GM18498 (cell line): ENCODE data around the gene GRIA1.

ENCODE experiments used
- ATAC-seq: cut with Tn5 transposase; IDR thresholded peaks from one replicate; pipeline ENCODE4 v1.9.1; 2021; ENCODE audit warnings: mild to moderate bottlenecking, moderate library complexity; ENCODE audit not compliant: unreplicated experiment

Gene GRIA1

DNA sequence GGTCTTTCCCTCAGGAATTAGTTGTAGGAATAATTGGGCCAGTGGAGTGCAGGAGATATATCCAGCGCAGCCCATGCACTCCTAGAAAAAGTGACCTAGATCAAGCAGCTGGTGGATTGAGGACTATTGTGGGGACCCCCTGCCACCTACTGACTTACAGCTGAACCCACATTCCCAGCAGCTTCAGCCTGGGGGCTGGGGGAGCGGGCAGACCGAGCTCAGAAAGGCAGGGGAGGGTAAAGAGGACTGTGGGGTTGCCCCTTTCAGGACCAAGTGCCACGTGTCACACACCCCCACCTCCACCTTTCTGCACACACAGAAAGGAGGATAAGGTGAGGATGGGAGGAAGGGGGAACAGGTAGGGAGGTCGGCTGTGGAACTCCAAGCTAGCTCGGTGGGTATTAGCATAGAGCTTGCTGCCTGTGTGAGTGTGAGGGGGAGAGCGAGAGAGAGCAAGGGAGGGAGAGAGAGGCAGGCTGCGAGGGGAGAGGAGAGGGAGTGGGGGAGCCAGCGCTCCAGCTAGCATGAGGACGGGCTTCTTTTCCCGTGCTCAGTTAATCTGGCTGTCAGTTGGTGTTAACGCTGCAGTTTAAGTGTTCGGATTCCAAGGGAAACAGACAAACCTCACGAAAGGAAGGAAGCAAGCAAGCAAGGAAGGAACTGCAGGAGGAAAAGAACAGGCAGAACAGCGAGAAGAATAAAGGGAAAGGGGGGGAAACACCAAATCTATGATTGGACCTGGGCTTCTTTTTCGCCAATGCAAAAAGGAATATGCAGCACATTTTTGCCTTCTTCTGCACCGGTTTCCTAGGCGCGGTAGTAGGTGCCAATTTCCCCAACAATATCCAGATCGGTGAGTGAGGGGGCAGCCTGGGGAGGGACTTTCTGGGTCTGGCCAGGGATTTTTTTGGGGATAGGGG is at the start of gene GRIA1:
GRIA1 (plus strand) TSS at position 553 of the 920 bp plus-strand sequence.
- ATAC-seq, result no peak

DNA sequence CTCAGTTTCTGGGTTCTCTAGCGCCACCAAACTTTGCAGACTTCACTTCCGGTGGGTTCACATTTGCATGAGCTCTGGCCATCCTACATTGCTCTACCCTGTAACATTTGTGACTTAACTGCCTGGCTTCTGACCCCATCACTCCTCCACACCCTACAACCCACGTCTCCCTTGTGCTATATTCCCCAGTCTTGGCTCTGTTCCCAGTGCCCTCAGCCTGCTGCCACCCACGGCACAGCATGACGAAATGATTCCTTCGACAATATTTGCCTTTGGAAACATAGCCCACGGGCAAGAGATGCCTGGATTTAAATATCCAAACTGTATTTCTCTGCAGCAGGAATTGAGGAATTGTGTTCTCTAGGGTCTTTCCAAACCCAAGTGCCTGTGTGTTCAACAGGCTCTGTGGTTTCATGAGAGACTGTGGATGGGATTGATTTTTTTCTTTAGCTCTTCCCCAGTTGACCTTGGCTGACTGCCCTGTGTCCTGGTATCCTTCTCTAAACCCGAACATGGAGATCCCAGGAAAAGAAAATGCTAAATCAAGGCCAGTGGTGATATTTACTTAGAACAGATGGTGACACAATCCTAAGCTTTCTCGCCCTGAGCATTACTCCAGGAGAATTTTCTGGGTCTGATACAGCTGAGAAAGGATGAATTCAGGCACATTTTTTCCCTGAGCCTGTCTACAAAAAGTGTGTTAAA is 44.4 kb upstream of the GRIA1 start:
- ATAC-seq, result no peak

DNA sequence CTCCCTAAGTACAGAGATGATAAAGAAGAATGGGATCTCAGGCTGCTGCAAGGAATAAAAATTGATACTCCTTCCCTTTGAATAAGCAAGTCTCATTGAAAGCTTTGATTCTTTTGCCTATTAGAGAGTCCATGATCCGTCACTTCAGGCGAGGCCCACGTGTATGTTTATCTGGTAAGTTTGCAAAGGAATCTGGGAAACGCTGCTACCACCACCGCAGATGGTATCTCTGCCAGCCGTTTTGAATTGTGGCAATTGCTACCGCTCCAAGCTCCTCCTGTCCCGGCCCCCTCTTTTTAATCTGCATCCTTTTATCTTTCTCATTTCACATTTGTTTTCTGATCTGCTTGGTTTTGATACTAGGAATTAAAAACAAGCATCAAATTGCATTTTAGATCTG is 42.9 kb upstream of the GRIA1 start:
- no peak for ATAC-seq

DNA sequence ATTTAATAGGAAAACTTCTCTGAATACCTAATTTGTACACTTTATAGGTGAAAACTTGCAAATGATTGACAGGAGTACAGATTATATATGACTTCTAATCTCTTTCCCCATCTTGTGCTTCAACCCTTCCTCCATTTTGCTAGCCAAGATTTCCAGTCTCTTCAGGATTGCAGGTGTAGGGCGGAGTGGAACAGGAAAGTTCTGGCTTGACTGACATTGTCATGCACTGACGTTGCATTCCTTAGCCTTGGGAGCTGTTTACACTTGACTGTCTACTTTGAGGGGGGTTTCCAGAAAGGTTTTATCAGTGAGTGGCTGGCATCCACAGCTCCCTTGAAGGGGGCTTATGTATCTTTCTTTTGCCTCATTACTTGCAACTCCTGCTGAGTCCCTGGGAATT is 34.1 kb upstream of the GRIA1 start:
- no peak for ATAC-seq

GRCh38 chr5:153456993-153457392 is 33.5 kb upstream of the GRIA1 start:
- no peak for ATAC-seq

DNA sequence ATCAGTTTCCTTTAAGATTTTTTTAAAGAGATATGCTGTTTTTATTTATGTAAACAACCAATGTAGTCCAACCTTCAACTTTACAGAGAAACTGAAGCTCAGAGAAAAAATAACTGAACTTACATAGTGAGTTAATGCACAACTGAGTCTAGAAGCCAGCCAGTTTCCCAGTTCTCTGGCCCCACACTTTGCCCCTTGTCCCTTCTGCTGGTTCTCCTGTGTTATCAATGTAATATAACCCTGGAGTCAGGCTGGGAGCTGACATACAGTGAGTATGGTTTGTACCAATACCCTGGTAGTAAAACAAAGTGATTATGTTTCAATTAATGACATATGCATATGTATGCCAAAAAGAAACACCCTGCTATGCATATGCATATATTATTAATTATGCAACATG is 32.2 kb upstream of the GRIA1 start:
- no peak for ATAC-seq

DNA sequence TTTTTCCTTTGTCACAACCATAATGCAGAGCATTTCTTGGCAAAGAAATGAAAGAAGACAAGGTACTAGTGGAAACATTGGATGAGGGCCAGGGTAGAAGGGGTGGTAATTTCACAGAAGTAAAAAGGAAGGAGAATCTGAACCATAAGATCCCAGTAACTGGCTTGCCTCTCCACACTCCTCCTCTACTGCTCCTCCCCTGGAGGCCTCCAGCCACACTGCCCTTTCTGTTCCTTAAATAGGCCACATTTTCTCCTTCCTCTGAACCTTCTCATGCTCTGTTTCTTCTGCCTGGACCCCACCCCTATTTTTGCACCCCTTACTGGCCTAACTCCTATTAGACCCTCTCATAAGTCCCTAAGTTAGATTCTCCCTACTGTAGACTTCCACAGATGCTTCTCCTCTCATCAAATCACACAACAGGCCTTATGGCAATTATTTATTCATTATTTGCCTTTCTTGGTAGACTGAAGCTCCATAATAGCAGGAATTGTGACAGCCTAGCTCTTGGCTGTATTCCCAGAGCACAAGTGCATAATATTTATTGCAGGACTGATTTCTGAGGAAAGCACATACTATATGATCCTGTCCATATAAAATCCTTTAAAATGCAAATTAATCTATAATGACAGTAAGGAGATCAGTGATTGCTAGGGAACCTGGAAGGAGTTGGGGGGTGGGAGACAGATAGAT is 31.3 kb upstream of the GRIA1 start:
- no peak for ATAC-seq

- no peak for ATAC-seq
Measured at GRCh38 chr5:153460421-153460820, 30.0 kb upstream of the GRIA1 start.

GRCh38 chr5:153461341-153461740 is 29.1 kb upstream of the GRIA1 start:
- ATAC-seq, result no peak

DNA sequence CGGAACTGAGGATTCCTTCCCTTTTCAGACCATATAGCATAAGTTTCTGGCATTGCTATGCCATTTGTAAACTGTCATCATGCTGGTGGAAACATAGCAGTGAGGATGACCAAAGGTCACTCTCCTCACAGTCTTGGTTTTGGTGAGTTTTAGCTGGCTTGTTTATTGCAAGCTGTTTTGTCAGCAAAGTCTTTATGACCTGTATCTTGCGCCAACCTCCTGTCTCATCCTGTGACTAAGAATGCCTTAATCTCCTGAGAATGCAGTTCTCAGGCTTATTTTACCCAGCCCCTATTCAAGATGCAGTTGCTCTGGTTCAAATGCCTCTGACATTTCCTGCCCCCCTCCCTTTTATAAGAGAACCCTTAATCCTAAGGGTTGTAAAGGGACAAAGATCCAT is 26.7 kb upstream of the GRIA1 start:
- no peak for ATAC-seq

DNA sequence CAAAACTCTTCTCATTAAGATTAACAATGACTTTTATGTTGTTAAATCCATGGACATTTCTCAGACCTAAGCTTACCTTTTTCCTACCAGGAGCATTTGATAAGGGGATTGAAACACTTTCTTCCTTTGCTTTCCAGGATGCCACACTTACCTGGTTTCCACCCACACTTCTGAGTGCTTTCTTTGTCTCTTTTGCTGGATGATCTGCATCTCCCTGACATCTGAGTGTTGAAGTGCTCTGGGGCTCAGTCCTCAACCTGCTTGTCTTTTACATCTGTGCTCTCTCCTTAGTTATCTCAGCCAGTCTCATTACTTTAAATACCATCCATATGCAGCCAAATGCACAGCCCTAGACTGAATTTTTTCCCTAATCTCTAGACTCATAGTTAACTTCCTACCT is 22.9 kb upstream of the GRIA1 start:
- no peak for ATAC-seq

DNA sequence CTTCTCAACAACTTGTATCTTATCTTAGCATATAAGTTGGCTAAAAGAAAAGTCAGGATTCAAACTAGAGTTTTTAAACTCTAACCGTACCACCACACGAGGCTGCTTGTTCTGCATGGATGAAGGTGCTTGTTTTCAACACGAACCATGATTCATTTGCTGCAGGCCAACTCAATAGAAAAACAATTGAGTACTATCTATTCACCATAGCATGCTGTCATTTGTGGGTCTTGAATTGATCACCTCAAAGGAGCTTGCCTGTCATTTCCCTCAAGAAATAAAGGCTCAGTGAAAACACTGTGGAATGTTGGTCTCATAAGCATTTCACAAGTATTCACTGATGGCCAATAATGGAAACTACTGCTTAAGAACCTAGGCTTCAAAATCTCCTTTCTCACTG is 21.0 kb upstream of the GRIA1 start:
- no peak for ATAC-seq

- no peak for ATAC-seq
Measured at GRCh38 chr5:153470736-153471135, 19.7 kb upstream of the GRIA1 start.

DNA sequence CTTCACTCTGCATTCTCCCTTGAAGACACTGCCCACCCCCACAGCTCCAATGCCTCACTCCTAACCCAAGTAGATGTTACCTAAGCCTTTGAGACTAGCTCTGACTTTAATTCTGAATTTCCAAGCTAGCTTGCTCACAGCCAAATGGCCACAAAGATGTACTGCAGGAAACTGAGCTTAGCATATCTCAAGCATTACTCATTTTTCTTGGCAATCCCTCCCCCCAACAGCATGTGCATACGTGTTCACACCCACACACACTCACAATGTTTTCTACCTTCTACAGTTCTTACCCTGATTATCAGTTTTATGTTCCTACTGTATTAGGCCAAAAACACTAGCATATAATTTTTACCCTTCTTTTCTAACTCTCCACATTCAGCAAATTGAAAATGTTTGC is 13.7 kb upstream of the GRIA1 start:
- no peak for ATAC-seq

- ATAC-seq, result peak; percentile 88
Measured at GRCh38 chr5:153480401-153480800, 10.1 kb upstream of the GRIA1 start.

- no peak for ATAC-seq
Measured at GRCh38 chr5:153483482-153483881, 7.0 kb upstream of the GRIA1 start.

DNA sequence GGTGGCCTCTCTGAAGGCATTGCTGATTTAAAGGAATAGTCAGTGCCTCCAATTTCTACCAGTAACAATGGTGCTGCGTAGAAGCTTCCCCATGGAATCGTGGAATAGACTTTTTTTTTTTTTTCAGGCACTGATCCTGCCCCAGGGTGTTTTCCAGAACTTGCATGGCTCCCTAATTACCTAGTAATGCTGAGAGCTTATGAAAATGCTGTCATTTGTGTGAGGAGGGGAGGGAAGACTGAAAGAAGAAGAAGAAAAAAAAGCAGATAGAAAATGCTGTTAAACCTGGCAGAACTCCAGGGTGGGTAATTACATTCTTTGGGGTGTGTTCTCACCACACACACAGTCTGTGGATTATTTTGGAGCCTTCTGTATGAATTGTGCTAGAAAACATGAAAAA is 4.8 kb upstream of the GRIA1 start:
- ATAC-seq, result no peak

DNA sequence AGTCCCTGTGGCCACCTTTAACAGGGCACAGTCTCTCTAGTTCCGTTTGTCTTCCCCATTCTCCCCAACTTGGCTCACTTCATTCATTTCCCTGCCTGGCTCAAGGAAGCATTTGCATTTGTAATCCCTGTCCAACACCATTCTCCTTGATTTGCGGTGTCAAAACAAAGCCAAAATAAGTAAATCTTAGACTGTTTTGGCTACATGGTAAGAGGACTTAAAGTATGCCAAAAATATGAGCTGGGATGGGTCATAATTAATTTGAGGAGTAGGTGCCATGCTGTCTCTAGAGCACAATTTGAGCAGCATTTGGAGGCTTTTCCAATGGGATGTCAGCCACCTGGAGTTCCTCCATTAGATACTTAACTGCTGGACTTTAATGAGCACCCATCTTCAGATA is 3.7 kb upstream of the GRIA1 start:
- ATAC-seq, result no peak

- no peak for ATAC-seq
Measured at GRCh38 chr5:153489611-153490010, 859 bp upstream of the GRIA1 start.

DNA sequence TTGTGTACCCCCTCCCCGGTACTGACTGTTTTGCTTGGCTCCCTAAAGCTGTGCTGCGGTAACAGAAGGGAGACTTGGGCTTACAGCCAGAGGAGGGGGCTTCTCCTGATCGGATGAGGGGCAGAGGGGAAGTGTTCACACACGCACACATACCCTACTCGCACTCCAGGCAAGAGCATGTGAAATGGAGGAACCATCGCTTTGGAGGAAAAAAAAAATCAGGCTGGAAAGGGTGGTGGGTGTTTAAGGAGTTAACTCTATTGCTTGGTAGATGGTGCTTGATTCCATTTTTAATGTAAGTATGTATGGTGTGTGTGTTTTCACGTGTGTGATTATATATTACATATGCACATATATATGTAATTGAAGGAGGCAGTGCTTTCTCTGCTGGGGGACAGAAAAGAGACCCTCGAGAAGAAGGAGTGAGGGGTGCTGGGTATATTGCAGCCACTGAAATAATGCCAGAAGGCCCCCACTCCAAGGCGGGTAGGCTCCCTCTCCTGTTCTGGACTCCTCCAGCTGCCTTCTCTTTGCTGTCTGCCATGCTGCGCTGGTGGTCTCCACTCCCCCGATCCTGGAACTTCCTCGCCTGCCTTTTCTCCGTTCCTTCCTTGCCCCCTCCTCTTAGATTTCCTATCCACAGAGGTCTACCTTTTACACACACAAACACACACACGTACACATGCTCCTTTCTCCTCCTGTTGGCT is 721 bp downstream of the GRIA1 start:
- no peak for ATAC-seq

GRCh38 chr5:153491856-153492255 is 1.4 kb downstream of the GRIA1 start:
- no peak for ATAC-seq
